ENCODE results near the gene CERCAM.

GRCh38 chr9:128388150-128388549 lies 32.5 kb upstream of the CERCAM start:
- no peak for TF ChIP-seq CBX2 (IDR thresholded peaks at IDR 0.05; ENCODE audit: borderline replicate concordance, low read depth)
- no peak for TF ChIP-seq CTCF (IDR thresholded peaks at IDR 0.05)
- TF ChIP-seq MYC (IDR thresholded peaks at IDR 0.05; ENCODE audit: borderline replicate concordance, low read length), result no peak
- no peak for TF ChIP-seq REST (IDR thresholded peaks at IDR 0.05)
- no peak for TF ChIP-seq ZC3H11A (IDR thresholded peaks at IDR 0.05)
